HL-60 (cell line): ENCODE results near the gene ABCA4.

Experiments used
- DNase-seq, 2 experiments: peaks; one replicate each; pipeline ENCODE4 v3.0.0-alpha.2; 2010 to 2020; ENCODE audit warnings: low read depth in 1 of 2, low spot score in 1 of 2
- H3K27ac ChIP-seq: fragments of 250-450 bp; sonication (Bioruptor Pico); replicated peaks from 2 replicates; pipeline ENCODE4 v1.5.1; 2020; ENCODE audit warnings: mild to moderate bottlenecking, moderate library complexity
- H3K27me3 ChIP-seq: fragments of 250-450 bp; sonication (Bioruptor Pico); 2 replicates; pipeline ENCODE4 v1.5.1; 2021; ENCODE audit warnings: mild to moderate bottlenecking, moderate library complexity; ENCODE audit not compliant: insufficient read depth, poor library complexity, severe bottlenecking
- H3K4me3 ChIP-seq: replicated peaks from 2 replicates; pipeline ENCODE4 v1.5.1; 2011; ENCODE audit warnings: mild to moderate bottlenecking, control low read depth, low read length; ENCODE audit not compliant: insufficient read depth
- GABPA ChIP-seq: IDR thresholded peaks from 2 replicates; pipeline ENCODE4 v1.6.1; 2012; ENCODE audit warnings: low read depth
- POLR2AphosphoS5 ChIP-seq: IDR thresholded peaks from 2 replicates; pipeline ENCODE4 v1.6.1; 2012; ENCODE audit warnings: low read depth
- REST ChIP-seq: IDR thresholded peaks from 2 replicates; pipeline ENCODE4 v1.6.1; 2012; ENCODE audit warnings: low read depth; ENCODE audit not compliant: insufficient replicate concordance
- SPI1 ChIP-seq: IDR thresholded peaks from 2 replicates; pipeline ENCODE4 v1.6.1; 2012; ENCODE audit warnings: low read depth, mild to moderate bottlenecking, borderline replicate concordance
- TF ChIP-seq, protein P1 (sequence below): IDR thresholded peaks from one replicate; pipeline ENCODE4 v1.5.1; 2011; ENCODE audit warnings: low read length, control low read depth, inconsistent platforms; ENCODE audit not compliant: insufficient read depth

Gene ABCA4

GRCh38 chr1:93963585-93963984, 157.4 kb downstream of the ABCA4 start:
- no peak overlapping the region for H3K4me3 ChIP-seq
- H3K27ac ChIP-seq, result no peak overlapping the region
- H3K27me3 ChIP-seq, result no peaks in the 10 kb centered on the region
- DNase-seq, result no peak
- TF ChIP-seq POLR2AphosphoS5 (no peak), SPI1 (no peak), REST (no peak), GABPA (no peak)
- TF ChIP-seq, protein P1, sequence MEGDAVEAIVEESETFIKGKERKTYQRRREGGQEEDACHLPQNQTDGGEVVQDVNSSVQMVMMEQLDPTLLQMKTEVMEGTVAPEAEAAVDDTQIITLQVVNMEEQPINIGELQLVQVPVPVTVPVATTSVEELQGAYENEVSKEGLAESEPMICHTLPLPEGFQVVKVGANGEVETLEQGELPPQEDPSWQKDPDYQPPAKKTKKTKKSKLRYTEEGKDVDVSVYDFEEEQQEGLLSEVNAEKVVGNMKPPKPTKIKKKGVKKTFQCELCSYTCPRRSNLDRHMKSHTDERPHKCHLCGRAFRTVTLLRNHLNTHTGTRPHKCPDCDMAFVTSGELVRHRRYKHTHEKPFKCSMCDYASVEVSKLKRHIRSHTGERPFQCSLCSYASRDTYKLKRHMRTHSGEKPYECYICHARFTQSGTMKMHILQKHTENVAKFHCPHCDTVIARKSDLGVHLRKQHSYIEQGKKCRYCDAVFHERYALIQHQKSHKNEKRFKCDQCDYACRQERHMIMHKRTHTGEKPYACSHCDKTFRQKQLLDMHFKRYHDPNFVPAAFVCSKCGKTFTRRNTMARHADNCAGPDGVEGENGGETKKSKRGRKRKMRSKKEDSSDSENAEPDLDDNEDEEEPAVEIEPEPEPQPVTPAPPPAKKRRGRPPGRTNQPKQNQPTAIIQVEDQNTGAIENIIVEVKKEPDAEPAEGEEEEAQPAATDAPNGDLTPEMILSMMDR, result no peak

DNA sequence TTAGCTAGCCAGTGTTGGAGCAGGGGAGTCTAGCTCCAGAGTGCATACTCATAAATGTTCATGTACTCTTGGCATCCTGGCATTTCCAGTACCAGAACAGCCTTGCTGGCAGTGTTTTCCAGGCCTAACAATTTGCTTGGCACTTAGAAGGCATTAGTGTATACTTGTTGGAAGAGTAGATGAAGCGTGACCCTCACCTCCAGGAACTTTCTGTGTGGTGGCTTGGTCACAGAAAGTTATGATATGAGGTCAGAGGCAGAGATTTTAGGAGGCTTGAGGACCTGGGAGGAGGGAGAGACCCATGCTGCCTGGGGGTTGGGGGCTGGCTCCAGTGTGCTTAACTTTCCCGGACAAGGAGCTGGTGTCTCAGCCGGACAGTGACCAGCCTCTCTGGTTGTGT, 159.0 kb downstream of the ABCA4 start:
- TF ChIP-seq, protein P1, result no peak
- TF ChIP-seq SPI1, result no peak
- TF ChIP-seq GABPA, result no peak
- no peak for TF ChIP-seq POLR2AphosphoS5
- Histone ChIP-seq H3K27ac (no peak overlapping the region), H3K27me3 (no peaks in the 10 kb centered on the region), H3K4me3 (no peak overlapping the region)
- no peak for DNase-seq

GRCh38 chr1:93961443-93961842, 159.5 kb downstream of the ABCA4 start:
- no peak for DNase-seq
- TF ChIP-seq REST, result no peak
- no peak for TF ChIP-seq SPI1
- no peak for TF ChIP-seq POLR2AphosphoS5
- TF ChIP-seq GABPA, result no peak
- TF ChIP-seq, protein P1, result no peak
- no peak overlapping the region for H3K4me3 ChIP-seq
- no peaks in the 10 kb centered on the region for H3K27me3 ChIP-seq
- H3K27ac ChIP-seq, result no peak overlapping the region

GRCh38 chr1:93960641-93961147, 160.3 kb downstream of the ABCA4 start:
- no peak for DNase-seq
- Histone ChIP-seq H3K27ac (no peak overlapping the region), H3K27me3 (no peaks in the 10 kb centered on the region), H3K4me3 (no peak overlapping the region)
- no peak for TF ChIP-seq SPI1
- TF ChIP-seq, protein P1, result no peak
- TF ChIP-seq POLR2AphosphoS5, result no peak
- TF ChIP-seq REST, result no peak
- TF ChIP-seq GABPA, result no peak
